Measurements from ENCODE around the gene GALNT14. TPM values are rescaled to one million over a fixed set of nuclear protein-coding genes. Genes with fewer than 3 reads are reported as not detected.
"Not testable (repeated sequence)": the region's sequence is repeated elsewhere in the genome, so short reads cannot be mapped to it uniquely, and the experiment has no call there.

Gene GALNT14
- total RNA-seq, 1 experiment from 2014 or later, result not detected

- no peak for DNase-seq
- H3K4me1 ChIP-seq, result no peaks in the 10 kb centered on the region
- H3K9me3 ChIP-seq (replicated peaks), result no peaks in the 10 kb centered on the region
Observed at GRCh38 chr2:30910686-30911085, 227.6 kb downstream of the GALNT14 start.

DNA sequence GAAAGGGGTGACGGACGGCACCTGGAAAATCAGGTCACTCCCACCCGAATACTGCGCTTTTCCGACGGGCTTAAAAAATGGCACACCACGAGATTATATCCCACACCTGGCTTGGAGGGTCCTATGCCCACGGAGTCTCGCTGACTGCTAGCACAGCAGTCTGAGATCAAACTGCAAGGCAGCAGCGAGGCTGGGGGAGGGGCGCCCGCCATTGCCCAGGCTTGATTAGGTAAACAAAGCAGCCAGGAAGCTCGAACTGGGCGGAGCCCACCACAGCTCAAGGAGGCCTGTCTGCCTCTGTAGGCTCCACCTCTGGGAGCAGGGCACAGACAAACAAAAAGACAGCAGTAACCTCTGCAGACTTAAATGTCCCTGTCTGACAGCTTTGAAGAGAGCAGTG lies 233.8 kb downstream of the GALNT14 start:
- H3K27ac ChIP-seq, DNase-seq: not testable (repeated sequence)

More at GRCh38 chr2:30910686-30911085, 227.6 kb downstream of the GALNT14 start:
- Histone ChIP-seq H3K4me3 (no peak overlapping the region), H3K27ac (no peak overlapping the region), H3K27me3 (peaks cover 3% of the 10 kb centered on the region), H3K36me3 (no peaks in the 10 kb centered on the region)

DNA sequence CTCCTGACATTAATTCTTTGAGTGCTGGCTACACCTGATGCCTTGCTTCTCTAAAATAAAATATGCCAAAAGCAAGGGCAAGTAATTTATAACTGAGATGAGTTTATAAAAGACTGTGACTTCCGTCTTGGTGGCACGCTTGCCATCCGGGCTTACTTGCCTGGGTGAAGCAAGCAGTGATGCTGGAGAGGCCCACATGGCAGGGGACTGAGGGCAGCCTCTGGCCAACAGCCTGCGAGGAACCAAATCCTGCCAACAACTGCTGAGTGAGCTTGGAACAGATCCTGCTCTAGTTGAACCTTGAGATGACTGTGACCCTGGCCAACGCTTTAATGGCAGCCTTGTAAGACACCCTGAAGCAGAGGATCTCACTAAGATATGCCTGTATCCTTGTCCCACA lies 234.9 kb downstream of the GALNT14 start:
- Histone ChIP-seq H3K4me1 (no peaks in the 10 kb centered on the region), H3K36me3 (no peaks in the 10 kb centered on the region), H3K27me3 (peaks cover 11% of the 10 kb centered on the region), H3K4me3 (no peak overlapping the region), H3K9me3 (replicated peaks) (0 out of 2 replicates have a peak, but pooled peaks cover 2% of the 10 kb centered on the region), H3K27ac (no peak overlapping the region)
- DNase-seq, result no peak

More for the DNA sequence above, 233.8 kb downstream of the GALNT14 start:
- not testable (repeated sequence) for H3K36me3 ChIP-seq; H3K4me3 ChIP-seq; H3K4me1 ChIP-seq; H3K9me3 ChIP-seq (replicated peaks)
- H3K27me3 ChIP-seq, result peaks cover 11% of the 10 kb centered on the region

DNA sequence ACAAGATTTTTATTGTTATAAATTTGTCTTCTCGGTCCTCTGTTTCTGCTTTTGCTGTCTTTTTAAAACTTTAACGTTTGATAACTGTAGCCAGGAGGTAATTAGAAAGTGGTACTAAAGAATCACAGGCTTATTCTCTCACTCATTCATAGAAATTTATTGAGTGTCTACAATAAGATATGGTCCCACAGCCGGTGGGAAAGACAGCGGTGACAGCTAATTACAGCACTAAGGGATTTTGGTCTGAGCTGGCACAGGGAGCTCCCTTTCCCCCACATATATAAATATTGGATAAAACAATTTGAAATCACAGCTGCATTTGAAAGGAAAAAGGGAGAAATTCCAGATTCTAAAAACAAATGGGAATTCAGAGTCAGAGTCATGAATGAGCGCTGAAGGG lies 237.9 kb downstream of the GALNT14 start:
- H3K9me3 ChIP-seq (replicated peaks), result 0 out of 2 replicates have a peak, but pooled peaks cover 2% of the 10 kb centered on the region
- no peaks in the 10 kb centered on the region for H3K4me1 ChIP-seq
- H3K36me3 ChIP-seq, result no peaks in the 10 kb centered on the region
- DNase-seq, result no peak
- H3K4me3 ChIP-seq, result no peak overlapping the region
- peaks cover 11% of the 10 kb centered on the region for H3K27me3 ChIP-seq
- H3K27ac ChIP-seq, result no peak overlapping the region

GRCh38 chr2:30899516-30900054 lies 238.7 kb downstream of the GALNT14 start:
- Histone ChIP-seq H3K4me1 (no peaks in the 10 kb centered on the region), H3K36me3 (no peaks in the 10 kb centered on the region), H3K9me3 (replicated peaks) (0 out of 2 replicates have a peak, but pooled peaks cover 2% of the 10 kb centered on the region), H3K27ac (no peak overlapping the region), H3K4me3 (no peak overlapping the region), H3K27me3 (peaks cover 11% of the 10 kb centered on the region)
- DNase-seq, result no peak

DNA sequence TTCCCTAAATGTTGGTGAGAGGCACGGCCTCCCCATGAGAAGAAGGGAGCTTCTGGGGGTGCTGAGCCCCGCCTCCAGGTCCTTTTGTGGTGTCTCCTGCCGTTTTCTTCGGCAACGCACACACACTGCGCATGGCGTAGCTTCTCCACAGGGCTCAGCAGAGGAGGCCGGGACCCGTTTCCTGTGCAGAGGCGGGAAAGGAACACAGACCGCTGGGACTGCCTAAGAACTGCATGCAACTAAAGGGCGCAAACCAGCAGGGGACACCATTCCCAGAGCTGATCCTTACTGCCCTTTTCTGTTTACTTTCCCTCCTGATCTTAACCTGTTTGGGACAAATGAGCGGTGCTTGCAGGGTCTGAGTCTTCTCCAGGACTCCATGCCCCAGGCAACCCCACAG lies 240.7 kb downstream of the GALNT14 start:
- no peaks in the 10 kb centered on the region for H3K36me3 ChIP-seq
- H3K4me3 ChIP-seq, result no peak overlapping the region
- DNase-seq, result no peak
- peaks cover 11% of the 10 kb centered on the region for H3K27me3 ChIP-seq
- H3K27ac ChIP-seq, result no peak overlapping the region
- H3K9me3 ChIP-seq (replicated peaks), result no peaks in the 10 kb centered on the region
- no peaks in the 10 kb centered on the region for H3K4me1 ChIP-seq

DNA sequence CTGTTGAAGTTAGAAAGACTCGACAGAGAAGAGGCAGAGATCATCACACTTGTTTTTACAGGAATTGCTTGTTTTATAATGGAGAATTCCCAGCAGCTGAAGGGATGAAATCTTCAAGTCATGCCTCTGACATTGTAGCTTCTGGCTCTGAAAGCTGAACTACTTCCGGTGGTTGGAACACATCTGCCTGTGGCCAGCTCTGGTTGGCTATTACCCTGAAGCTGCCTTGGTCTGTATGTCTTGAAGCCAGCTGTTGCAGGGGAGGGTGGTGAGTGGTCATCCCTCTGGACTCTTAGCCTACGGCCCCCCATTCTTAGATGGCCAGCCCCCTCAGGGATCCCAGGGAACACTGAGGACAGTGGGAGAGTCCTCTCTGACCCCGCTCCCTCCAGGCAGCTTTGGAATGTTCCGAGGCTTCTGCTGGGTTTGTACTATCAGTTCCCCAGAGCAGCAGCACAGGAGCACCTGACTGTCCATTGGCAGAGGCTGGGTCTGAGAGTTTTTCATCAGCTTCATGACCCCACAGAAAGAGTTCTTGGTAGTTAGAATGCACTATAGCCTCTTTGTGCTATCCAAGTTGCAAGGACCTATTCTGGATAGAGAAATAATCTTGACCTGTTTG lies 243.6 kb downstream of the GALNT14 start:
- Histone ChIP-seq H3K4me3 (no peak overlapping the region), H3K27ac (no peak overlapping the region), H3K36me3 (no peaks in the 10 kb centered on the region), H3K9me3 (replicated peaks) (no peaks in the 10 kb centered on the region), H3K4me1 (no peaks in the 10 kb centered on the region), H3K27me3 (peaks cover 6% of the 10 kb centered on the region)
- DNase-seq, result peak in 1 of 2 experiments; percentile 18

DNA sequence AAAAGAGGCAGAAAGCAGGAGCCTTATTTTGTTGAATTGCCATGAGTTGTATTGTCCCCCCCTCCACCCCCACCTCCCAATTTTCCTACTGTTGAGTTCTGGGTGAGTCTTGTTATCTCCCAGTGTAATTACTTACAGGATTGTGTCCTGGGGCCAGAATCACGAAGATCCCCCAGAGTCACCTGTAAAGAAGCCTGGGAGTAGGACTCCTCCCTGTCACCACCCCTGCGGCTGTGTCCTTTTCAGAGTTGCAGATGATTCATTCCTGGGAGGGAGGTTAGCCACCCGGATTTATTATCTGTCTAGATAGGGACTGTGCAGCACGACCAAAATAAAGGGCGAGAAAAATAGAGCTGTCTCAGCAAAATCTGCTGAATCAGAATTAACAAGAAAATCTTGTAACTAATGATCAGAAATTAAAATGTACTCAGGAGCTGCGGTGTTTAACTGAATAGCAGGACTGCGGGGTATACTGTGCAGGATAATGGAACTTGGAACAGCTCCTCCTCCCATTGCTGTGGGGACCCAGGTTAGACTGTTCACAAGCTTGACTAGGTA lies 249.3 kb downstream of the GALNT14 start:
- Histone ChIP-seq H3K4me3 (no peak overlapping the region), H3K36me3 (no peaks in the 10 kb centered on the region), H3K4me1 (no peaks in the 10 kb centered on the region), H3K27me3 (peaks cover 11% of the 10 kb centered on the region; the same call in 1 of the 2 replicates), H3K27ac (no peak overlapping the region), H3K9me3 (replicated peaks) (no peaks in the 10 kb centered on the region)
- DNase-seq, result no peak

GRCh38 chr2:30886080-30886479 lies 252.2 kb downstream of the GALNT14 start:
- H3K4me1 ChIP-seq, result no peaks in the 10 kb centered on the region
- H3K4me3 ChIP-seq, result no peak overlapping the region
- H3K9me3 ChIP-seq (replicated peaks), result no peaks in the 10 kb centered on the region
- H3K27me3 ChIP-seq, result peaks cover 11% of the 10 kb centered on the region; the same call in 1 of the 2 replicates
- DNase-seq, result no peak
- no peaks in the 10 kb centered on the region for H3K36me3 ChIP-seq
- no peak overlapping the region for H3K27ac ChIP-seq

DNA sequence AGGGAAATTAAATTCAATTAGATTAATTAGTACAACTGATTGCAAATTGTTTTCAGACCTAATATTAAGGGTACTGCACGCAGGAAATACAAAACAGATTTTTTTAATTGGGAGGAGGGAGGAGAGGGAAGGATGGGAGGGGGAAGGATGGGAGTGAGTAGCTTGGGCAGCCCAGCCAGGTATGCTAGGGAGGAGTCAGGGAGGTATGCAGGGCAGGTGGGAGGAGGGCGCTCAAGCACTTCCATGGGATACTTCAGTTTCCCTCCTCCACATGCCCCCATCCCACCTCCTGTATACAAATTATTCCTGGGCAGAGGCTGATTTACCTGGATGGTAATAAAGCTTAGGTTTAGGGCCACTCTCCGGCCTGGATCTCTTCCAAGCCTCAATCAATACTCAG lies 254.4 kb downstream of the GALNT14 start:
- no peak overlapping the region for H3K27ac ChIP-seq
- DNase-seq, result no peak
- H3K36me3 ChIP-seq, result no peaks in the 10 kb centered on the region
- H3K4me3 ChIP-seq, result no peak overlapping the region
- H3K4me1 ChIP-seq, result no peaks in the 10 kb centered on the region
- H3K27me3 ChIP-seq, result no peaks in the 10 kb centered on the region; the same call in 1 of the 2 replicates
- no peaks in the 10 kb centered on the region for H3K9me3 ChIP-seq (replicated peaks)

- no peak for DNase-seq
- no peak overlapping the region for H3K27ac ChIP-seq
- H3K4me3 ChIP-seq, result no peak overlapping the region
- no peaks in the 10 kb centered on the region for H3K36me3 ChIP-seq
- no peaks in the 10 kb centered on the region; the same call in 1 of the 2 replicates for H3K27me3 ChIP-seq
- no peaks in the 10 kb centered on the region for H3K9me3 ChIP-seq (replicated peaks)
- no peaks in the 10 kb centered on the region for H3K4me1 ChIP-seq
Observed at GRCh38 chr2:30883184-30883583, 255.1 kb downstream of the GALNT14 start.

DNA sequence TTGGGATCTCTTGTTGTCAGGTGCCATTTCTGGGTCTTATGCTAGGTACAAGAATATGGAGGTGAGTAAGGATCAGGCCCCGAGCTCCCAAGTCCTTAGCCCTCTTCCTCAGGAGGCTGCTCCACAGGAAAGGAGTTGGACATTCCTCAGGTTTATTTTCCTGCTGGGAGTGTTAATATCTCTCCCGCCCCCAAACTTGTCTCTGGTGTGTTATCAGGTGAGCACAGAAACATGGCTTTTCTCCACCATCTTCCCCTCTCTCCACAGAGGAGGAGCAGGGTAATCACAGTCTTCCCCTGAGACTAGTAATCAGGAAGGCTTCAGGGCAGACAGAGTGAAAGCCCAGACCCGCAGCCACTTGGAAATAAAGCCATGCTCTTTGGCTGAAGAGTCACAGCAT lies 257.7 kb downstream of the GALNT14 start:
- H3K9me3 ChIP-seq (replicated peaks), result no peaks in the 10 kb centered on the region

GRCh38 chr2:30877833-30878232 lies 260.4 kb downstream of the GALNT14 start:
- DNase-seq, result no peak
- Histone ChIP-seq H3K4me3 (no peak overlapping the region), H3K4me1 (no peaks in the 10 kb centered on the region)

More for the DNA sequence above, 257.7 kb downstream of the GALNT14 start:
- Histone ChIP-seq H3K27ac (no peak overlapping the region), H3K4me3 (no peak overlapping the region), H3K27me3 (no peaks in the 10 kb centered on the region; the same call in 1 of the 2 replicates), H3K36me3 (no peaks in the 10 kb centered on the region), H3K4me1 (no peaks in the 10 kb centered on the region)
- no peak for DNase-seq

DNA sequence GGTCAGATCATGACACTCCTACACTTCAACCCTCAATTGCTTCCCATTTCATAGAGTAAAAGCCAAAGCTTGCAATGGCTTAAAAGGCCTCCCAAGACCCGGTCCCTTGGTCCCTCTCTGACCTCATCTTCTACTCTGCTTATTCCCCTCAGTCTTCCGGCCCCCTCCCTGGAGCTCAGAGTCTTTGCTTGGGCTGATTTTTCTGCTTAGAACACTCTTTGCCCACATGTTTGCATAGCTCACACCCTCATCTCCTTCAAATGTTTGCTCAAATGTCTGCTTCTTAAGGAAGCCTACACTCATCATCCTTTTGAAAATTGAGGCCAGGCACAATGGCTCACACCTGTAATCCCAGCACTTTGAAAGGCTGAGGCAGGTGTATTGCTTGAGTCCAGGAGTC lies 265.4 kb downstream of the GALNT14 start:
- Histone ChIP-seq H3K9me3 (replicated peaks) (no peaks in the 10 kb centered on the region), H3K27me3 (no peaks in the 10 kb centered on the region), H3K4me3 (no peak overlapping the region), H3K36me3 (no peaks in the 10 kb centered on the region), H3K27ac (no peak overlapping the region), H3K4me1 (no peaks in the 10 kb centered on the region)
- DNase-seq, result no peak

More at GRCh38 chr2:30877833-30878232, 260.4 kb downstream of the GALNT14 start:
- Histone ChIP-seq H3K9me3 (replicated peaks) (no peaks in the 10 kb centered on the region), H3K36me3 (no peaks in the 10 kb centered on the region), H3K27me3 (no peaks in the 10 kb centered on the region), H3K27ac (no peak overlapping the region)

DNA sequence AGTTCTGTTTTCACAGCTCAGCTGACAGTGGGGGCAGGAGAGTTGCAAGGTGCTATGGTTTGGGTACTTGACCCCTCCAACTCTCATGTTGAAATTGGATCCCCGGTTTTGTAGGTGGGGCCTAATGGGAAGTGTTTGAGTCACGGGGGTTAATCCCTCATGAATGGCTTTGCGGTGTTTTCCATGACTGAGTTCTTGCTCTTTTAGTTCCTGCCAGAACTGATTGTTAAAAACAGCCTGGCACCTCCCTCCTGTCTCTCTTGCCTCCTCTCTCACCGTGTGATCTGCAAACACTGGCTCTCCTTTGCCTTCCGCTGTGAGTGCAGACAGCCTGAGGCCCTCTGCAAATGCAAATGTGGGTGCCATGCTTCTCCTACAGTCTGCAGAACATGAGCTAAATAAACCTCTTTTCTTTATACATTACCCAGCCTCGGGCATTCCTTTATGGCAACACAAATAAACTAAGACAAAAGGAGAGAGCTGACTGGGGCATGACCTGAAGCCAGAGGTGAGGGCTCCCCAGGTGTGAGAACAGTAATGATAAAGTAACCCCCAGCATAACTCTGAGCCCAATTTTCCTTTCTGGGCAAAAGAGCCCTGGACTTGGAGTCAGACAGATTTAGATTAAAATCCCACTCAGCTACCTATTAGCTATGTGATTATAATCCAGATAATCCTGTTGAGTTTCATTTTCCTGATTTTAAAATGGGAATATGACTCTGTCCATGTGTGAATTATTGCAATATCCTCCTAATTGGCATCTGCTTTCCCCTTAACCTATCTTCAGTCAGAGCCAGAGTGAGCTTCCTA lies 266.1 kb downstream of the GALNT14 start:
- Histone ChIP-seq H3K27ac (no peak overlapping the region), H3K9me3 (replicated peaks) (no peaks in the 10 kb centered on the region), H3K27me3 (no peaks in the 10 kb centered on the region), H3K4me3 (no peak overlapping the region), H3K4me1 (no peaks in the 10 kb centered on the region), H3K36me3 (no peaks in the 10 kb centered on the region)
- peak in 1 of 2 experiments; percentile 17 for DNase-seq

All from SJCRH30 (cell line).